ENCODE results near the gene MRAP.
A peak's percentile ranks its signal among the peaks of the same experiment; 100 is the strongest.
"Not testable (repeated sequence)": the region's sequence is repeated elsewhere in the genome, so short reads cannot be mapped to it uniquely, and the experiment has no call there.

The MRAP gene

DNA sequence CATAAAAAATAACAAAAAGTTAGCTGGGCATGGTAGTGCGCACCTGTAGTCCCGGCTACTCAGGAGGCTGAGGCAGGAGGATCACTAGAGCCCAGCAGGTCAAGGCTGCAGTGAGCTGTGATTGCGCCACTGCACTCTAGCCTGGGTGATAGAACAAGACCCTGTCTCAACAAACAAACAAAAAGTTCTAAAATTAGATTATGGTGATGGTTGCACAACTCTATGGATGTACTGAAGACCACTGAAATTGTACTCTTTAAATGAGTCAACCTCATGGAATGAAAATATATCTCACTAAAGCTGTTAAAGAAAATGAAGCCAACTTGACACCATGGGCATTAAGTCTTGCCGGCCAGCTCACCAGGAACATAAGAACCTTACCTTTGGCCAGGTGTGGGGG lies 9.1 kb downstream of the MRAP start:
- no peak for TF ChIP-seq CTCF (conservative IDR thresholded peaks at IDR 0.05; ENCODE audit: low read depth, low read length)
- no peak overlapping the region for H3K4me3 ChIP-seq (ENCODE audit: low read depth, low read length)
- peak; percentile 79 for DNase-seq (ENCODE audit: low read depth)

GRCh38 chr21:32308696-32309095 lies 10.0 kb downstream of the MRAP start:
- no peak overlapping the region for H3K4me3 ChIP-seq (ENCODE audit: low read depth, low read length)
- DNase-seq (ENCODE audit: low read depth): no peak
- no peak for TF ChIP-seq CTCF (conservative IDR thresholded peaks at IDR 0.05; ENCODE audit: low read depth, low read length)

DNA sequence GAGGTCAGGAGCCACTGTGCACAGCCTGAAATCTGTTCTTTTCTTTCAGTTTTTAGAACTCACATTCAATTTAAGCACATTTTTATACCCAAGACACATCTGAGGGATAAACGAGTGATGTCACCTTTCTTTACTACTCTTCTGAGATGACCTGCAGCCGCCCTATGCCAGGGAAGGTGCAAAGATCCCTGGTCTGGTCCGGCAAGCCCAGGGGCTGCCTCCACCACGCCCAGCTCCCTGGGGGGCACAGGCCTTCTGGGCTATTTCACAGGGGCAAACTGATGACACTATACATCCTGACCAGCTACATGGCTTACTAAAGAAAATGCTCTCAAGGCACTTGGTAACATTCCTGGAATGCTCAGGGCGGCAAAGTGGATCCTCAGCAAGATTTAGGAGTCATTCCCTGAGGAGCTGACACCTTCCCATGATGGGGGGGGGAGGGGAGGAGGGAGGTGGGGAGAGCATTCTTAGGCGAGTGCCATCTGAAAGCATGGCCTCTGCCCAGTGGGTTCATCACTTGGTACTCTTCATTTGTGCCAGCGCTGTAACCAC lies 11.3 kb downstream of the MRAP start:
- no peak overlapping the region for H3K4me3 ChIP-seq (ENCODE audit: low read depth, low read length)
- no peak for DNase-seq (ENCODE audit: low read depth)
- no peak for TF ChIP-seq CTCF (conservative IDR thresholded peaks at IDR 0.05; ENCODE audit: low read depth, low read length)

GRCh38 chr21:32310976-32311375 lies 12.3 kb downstream of the MRAP start:
- not testable (repeated sequence) for H3K4me3 ChIP-seq (ENCODE audit: low read depth, low read length); DNase-seq (ENCODE audit: low read depth)

GRCh38 chr21:32311621-32312020 lies 13.0 kb downstream of the MRAP start:
- no peak for TF ChIP-seq CTCF (conservative IDR thresholded peaks at IDR 0.05; ENCODE audit: low read depth, low read length)
- no peak for DNase-seq (ENCODE audit: low read depth)
- no peak overlapping the region for H3K4me3 ChIP-seq (ENCODE audit: low read depth, low read length)

DNA sequence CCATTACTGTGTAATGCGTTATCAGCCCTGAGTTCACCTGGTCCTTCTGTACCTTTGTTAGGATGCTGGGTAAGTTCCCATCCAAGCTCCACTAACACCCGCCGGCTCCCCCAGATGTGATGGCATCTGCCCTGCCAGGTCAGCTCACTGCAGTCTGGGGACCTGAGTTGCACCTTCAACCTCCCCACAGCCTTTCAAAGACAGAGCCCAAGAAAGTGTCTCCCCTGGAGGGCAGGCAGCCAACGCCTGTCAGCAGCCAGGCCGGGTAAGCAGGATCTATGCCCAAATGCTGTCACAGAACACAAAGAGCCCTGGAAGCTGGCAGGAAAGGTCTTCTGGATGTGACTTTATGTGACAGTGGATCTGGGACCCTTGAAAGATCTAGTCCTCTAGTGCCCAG lies 13.7 kb downstream of the MRAP start:
- TF ChIP-seq CTCF (conservative IDR thresholded peaks at IDR 0.05; ENCODE audit: low read depth, low read length): no peak
- no peak overlapping the region for H3K4me3 ChIP-seq (ENCODE audit: low read depth, low read length)
- DNase-seq (ENCODE audit: low read depth): no peak

DNA sequence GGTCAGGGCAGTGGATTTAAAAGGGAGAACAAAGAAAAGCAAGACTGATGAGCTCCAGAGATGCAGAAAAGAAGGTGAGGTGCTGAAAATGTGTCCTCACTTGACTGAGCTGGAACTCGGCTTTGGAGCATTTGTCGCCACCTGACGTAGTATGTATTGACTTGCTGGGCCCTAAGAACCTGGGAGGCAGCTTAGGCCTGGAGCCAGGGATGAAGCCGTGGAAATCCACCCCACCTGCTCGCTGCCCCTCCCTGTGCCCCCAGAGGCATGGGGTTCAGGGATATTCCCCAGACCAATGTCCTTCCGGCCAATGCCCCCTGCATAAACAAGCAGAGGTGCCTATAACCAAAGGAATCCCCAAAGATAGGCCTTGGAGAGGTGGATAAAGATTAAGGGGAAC lies 14.3 kb downstream of the MRAP start:
- no peak overlapping the region for H3K4me3 ChIP-seq (ENCODE audit: low read depth, low read length)
- TF ChIP-seq CTCF (conservative IDR thresholded peaks at IDR 0.05; ENCODE audit: low read depth, low read length): no peak
- no peak for DNase-seq (ENCODE audit: low read depth)

All from choroid plexus epithelial cell (primary cell).